H9 (cell line): ENCODE results near the gene FRK. TPM values are rescaled to one million over a fixed set of nuclear protein-coding genes. Genes with fewer than 3 reads are reported as not detected.

Experiments used
- DNase-seq: peaks from one replicate; pipeline ENCODE4 v3.0.0-alpha.2; 2017
- H2AFZ ChIP-seq: one replicate; pipeline ENCODE4 v1.6.1; 2013; ENCODE audit warnings: mild to moderate bottlenecking, low read length, control low read depth, moderate library complexity
- H2AK5ac ChIP-seq: 2 replicates; pipeline ENCODE4 v1.6.1; 2013; ENCODE audit warnings: low read length, control low read depth, mixed read lengths; ENCODE audit not compliant: insufficient read length
- H2BK120ac ChIP-seq: one replicate; pipeline ENCODE4 v1.6.1; 2013; ENCODE audit warnings: low read depth, mild to moderate bottlenecking, low read length, control low read depth, inconsistent platforms; ENCODE audit not compliant: poor library complexity, severe bottlenecking
- H2BK12ac ChIP-seq: 2 replicates; pipeline ENCODE4 v1.6.1; 2013; ENCODE audit warnings: low read length, control low read depth, mixed read lengths, low read depth; ENCODE audit not compliant: insufficient read length
- H2BK15ac ChIP-seq: 2 replicates; pipeline ENCODE4 v1.6.1; 2013; ENCODE audit warnings: low read depth, low read length, control low read depth
- H2BK20ac ChIP-seq: one replicate; pipeline ENCODE4 v1.6.1; 2013; ENCODE audit warnings: low read depth, mild to moderate bottlenecking, low read length, control low read depth, inconsistent platforms; ENCODE audit not compliant: poor library complexity, severe bottlenecking
- H2BK5ac ChIP-seq: 2 replicates; pipeline ENCODE4 v1.6.1; 2013; ENCODE audit warnings: low read length, control low read depth, mixed read lengths; ENCODE audit not compliant: insufficient read length
- H3K14ac ChIP-seq: 2 replicates; pipeline ENCODE4 v1.6.1; 2013; ENCODE audit warnings: low read length, control low read depth; ENCODE audit not compliant: insufficient read depth
- H3K18ac ChIP-seq: 2 replicates; pipeline ENCODE4 v1.6.1; 2013; ENCODE audit warnings: low read depth, mild to moderate bottlenecking, mixed read lengths, low read length, control low read depth; ENCODE audit not compliant: insufficient read length
- H3K23ac ChIP-seq: 2 replicates; pipeline ENCODE4 v1.6.1; 2013; ENCODE audit warnings: low read length, control low read depth, mixed read lengths, low read depth; ENCODE audit not compliant: insufficient read length
- H3K23me2 ChIP-seq: 2 replicates; pipeline ENCODE4 v1.6.1; 2013; ENCODE audit warnings: low read depth, mild to moderate bottlenecking, mixed read lengths, low read length, control low read depth; ENCODE audit not compliant: insufficient read length, poor library complexity, severe bottlenecking
- H3K27ac ChIP-seq: 2 replicates; pipeline ENCODE4 v1.5.1; 2013; ENCODE audit warnings: low read length, control low read depth, mixed read lengths, low read depth; ENCODE audit not compliant: insufficient read length
- H3K27me3 ChIP-seq: 2 replicates; pipeline ENCODE4 v1.6.1; 2013; ENCODE audit warnings: low read length, control low read depth, inconsistent platforms; ENCODE audit not compliant: insufficient read depth
- H3K4ac ChIP-seq: 2 replicates; pipeline ENCODE4 v1.6.1; 2013; ENCODE audit warnings: low read depth, mild to moderate bottlenecking, control low read depth, inconsistent platforms, low read length, moderate library complexity
- H3K4me1 ChIP-seq: 2 replicates; pipeline ENCODE4 v1.6.1; 2013; ENCODE audit warnings: low read length, control low read depth, inconsistent platforms; ENCODE audit not compliant: insufficient read depth
- H3K4me2 ChIP-seq: 2 replicates; pipeline ENCODE4 v1.6.1; 2013; ENCODE audit warnings: low read length, control low read depth, mixed read lengths; ENCODE audit not compliant: insufficient read length, insufficient read depth
- H3K56ac ChIP-seq: 2 replicates; pipeline ENCODE4 v1.6.1; 2013; ENCODE audit warnings: low read depth, mild to moderate bottlenecking, mixed read lengths, low read length, control low read depth; ENCODE audit not compliant: insufficient read length
- H3K79me1 ChIP-seq: 2 replicates; pipeline ENCODE4 v1.6.1; 2013; ENCODE audit warnings: low read depth, mild to moderate bottlenecking, moderate library complexity, low read length, control low read depth, inconsistent platforms; ENCODE audit not compliant: insufficient read depth, poor library complexity, severe bottlenecking
- H3K79me2 ChIP-seq: 2 replicates; pipeline ENCODE4 v1.6.1; 2013; ENCODE audit warnings: low read length, control low read depth, inconsistent platforms; ENCODE audit not compliant: insufficient read depth
- H3K9ac ChIP-seq: 2 replicates; pipeline ENCODE4 v1.6.1; 2013; ENCODE audit warnings: low read length, control low read depth, mixed read lengths; ENCODE audit not compliant: insufficient read length; ENCODE audit errors: extremely low read depth
- H3K9me3 ChIP-seq: one replicate; pipeline ENCODE4 v1.6.1; 2013; ENCODE audit warnings: low read depth, low read length, inconsistent platforms; ENCODE audit not compliant: control insufficient read depth
- H3T11ph ChIP-seq: one replicate; pipeline ENCODE4 v1.6.1; 2013; ENCODE audit warnings: mild to moderate bottlenecking, low read length, control low read depth, inconsistent platforms
- H4K20me1 ChIP-seq: one replicate; pipeline ENCODE4 v1.6.1; 2013; ENCODE audit not compliant: control insufficient read depth, insufficient read length, insufficient read depth
- H4K5ac ChIP-seq: 2 replicates; pipeline ENCODE4 v1.6.1; 2013; ENCODE audit warnings: low read depth, mild to moderate bottlenecking, mixed read lengths, low read length, control low read depth; ENCODE audit not compliant: insufficient read length
- H4K8ac ChIP-seq: replicated peaks from 2 replicates; pipeline ENCODE4 v1.6.1; 2013; ENCODE audit warnings: low read length, control low read depth, mixed read lengths, low read depth; ENCODE audit not compliant: insufficient read length
- H4K91ac ChIP-seq: 2 replicates; pipeline ENCODE4 v1.6.1; 2013; ENCODE audit warnings: low read depth, mild to moderate bottlenecking, moderate library complexity, mixed read lengths, low read length, control low read depth; ENCODE audit not compliant: insufficient read length
- H3K27ac Mint-ChIP-seq, 3 experiments: 2 replicates in 2 of 3; 3 replicates in 1 of 3; pipeline ENCODE4 v1.8.0; 2020 to 2021; ENCODE audit warnings: mixed read lengths in 3 of 3, mild to moderate bottlenecking in 1 of 3, moderate library complexity in 1 of 3
- H3K27me3 Mint-ChIP-seq: 2 replicates; pipeline ENCODE4 v1.8.0; 2021; ENCODE audit warnings: low read depth, mild to moderate bottlenecking, moderate library complexity, mixed read lengths
- H3K36me3 Mint-ChIP-seq, 3 experiments: 2 replicates in 2 of 3; 3 replicates in 1 of 3; pipeline ENCODE4 v1.8.0; 2020 to 2021; ENCODE audit warnings: low read depth in 3 of 3, mixed read lengths in 3 of 3; ENCODE audit not compliant: insufficient read depth in 1 of 3
- H3K4me1 Mint-ChIP-seq, 2 experiments: 2 replicates each; pipeline ENCODE4 v1.8.0; 2020; ENCODE audit warnings: mixed read lengths in 2 of 2
- H3K4me3 Mint-ChIP-seq, 2 experiments: 2 replicates in 1 of 2; 3 replicates in 1 of 2; pipeline ENCODE4 v1.8.0; 2020 to 2021; ENCODE audit warnings: mild to moderate bottlenecking in 2 of 2, mixed read lengths in 2 of 2, moderate library complexity in 1 of 2
- H3K9me3 Mint-ChIP-seq, 2 experiments: 2 replicates in 1 of 2; 3 replicates in 1 of 2; pipeline ENCODE4 v1.8.0; 2020; ENCODE audit warnings: mild to moderate bottlenecking in 2 of 2, mixed read lengths in 2 of 2, moderate library complexity in 1 of 2
- WGBS: extraction: QIAGEN DNeasy Blood & Tissue Kit; methylation state at CpG from one replicate; pipeline ENCODE4 v1.1.7; 2013; ENCODE audit warnings: missing lambda C conversion rate, low lambda C conversion rate, mixed read lengths; ENCODE audit not compliant: insufficient read length; ENCODE audit errors: extremely low coverage; 5-methylcytosine and 5-hydroxymethylcytosine counted together
- total RNA-seq: library from RNA; stranded (reverse); gene quantifications from 2 replicates; pipeline ENCODE4 v1.2.1, GENCODE V29; 2021
- TF ChIP-seq, protein P1 (sequence below): fragments of 200-600 bp; sonication (generic); conservative IDR thresholded peaks from 3 replicates; pipeline ENCODE4 v1.8.0; 2021; ENCODE audit warnings: antibody characterized with exemption, mild to moderate bottlenecking

Gene FRK
- total RNA-seq, 1 experiment from 2014 or later: 0.15 TPM

DNA sequence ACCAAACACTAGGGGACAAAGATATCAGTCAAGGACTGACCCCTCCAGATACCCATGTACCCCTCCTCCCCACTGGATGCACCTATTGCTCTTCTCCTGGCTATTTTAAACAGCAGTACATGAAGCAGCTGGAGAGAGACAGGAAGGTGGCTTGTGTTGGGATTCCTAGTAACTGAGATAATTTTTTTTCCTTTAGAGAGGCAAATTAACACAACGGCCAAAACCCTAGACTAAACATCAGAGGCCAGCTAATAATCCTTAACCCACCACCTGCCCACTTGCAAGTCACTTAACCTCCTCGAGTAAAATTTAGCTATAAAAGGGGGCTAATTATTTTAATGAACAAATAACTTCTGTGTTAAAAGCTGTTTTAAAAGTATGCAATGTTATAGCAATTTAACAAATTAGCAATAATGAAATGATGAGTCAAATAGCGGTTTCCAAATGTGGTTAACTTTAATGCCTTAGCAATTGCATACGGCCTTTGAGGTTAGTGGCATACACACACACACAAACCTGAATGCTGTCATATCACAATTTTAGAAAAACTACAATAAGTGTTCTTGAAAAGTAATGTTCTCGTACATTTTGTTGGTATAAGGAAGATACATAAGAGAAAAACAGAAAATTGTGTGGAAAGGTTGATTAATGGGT is 151.7 kb downstream of the FRK start:
- Histone ChIP-seq H3K4me1 (no peaks in the 10 kb centered on the region), H2BK120ac (no peak overlapping the region), H3K4ac (no peak overlapping the region), H4K91ac (no peak overlapping the region), H3K14ac (no peak overlapping the region), H2BK15ac (no peak overlapping the region), H2BK20ac (no peak overlapping the region), H3K9me3 (no peaks in the 10 kb centered on the region), H3K9ac (no peak overlapping the region), H3K4me2 (no peak overlapping the region), H2BK5ac (no peak overlapping the region), H2BK12ac (no peak overlapping the region), H3K79me2 (no peaks in the 10 kb centered on the region), H3K27me3 (no peaks in the 10 kb centered on the region), H4K20me1 (no peaks in the 10 kb centered on the region), H3T11ph (no peak overlapping the region), H2AK5ac (no peak overlapping the region), H2AFZ (no peak overlapping the region), H3K56ac (no peak overlapping the region), H4K5ac (no peak overlapping the region), H3K23me2 (no peaks in the 10 kb centered on the region), H3K18ac (no peak overlapping the region), H3K79me1 (no peaks in the 10 kb centered on the region), H3K23ac (no peak overlapping the region), H4K8ac (no peak overlapping the region), H3K27ac (no peak overlapping the region)
- no peaks in the 10 kb centered on the region for H3K36me3 Mint-ChIP-seq
- TF ChIP-seq, protein P1, sequence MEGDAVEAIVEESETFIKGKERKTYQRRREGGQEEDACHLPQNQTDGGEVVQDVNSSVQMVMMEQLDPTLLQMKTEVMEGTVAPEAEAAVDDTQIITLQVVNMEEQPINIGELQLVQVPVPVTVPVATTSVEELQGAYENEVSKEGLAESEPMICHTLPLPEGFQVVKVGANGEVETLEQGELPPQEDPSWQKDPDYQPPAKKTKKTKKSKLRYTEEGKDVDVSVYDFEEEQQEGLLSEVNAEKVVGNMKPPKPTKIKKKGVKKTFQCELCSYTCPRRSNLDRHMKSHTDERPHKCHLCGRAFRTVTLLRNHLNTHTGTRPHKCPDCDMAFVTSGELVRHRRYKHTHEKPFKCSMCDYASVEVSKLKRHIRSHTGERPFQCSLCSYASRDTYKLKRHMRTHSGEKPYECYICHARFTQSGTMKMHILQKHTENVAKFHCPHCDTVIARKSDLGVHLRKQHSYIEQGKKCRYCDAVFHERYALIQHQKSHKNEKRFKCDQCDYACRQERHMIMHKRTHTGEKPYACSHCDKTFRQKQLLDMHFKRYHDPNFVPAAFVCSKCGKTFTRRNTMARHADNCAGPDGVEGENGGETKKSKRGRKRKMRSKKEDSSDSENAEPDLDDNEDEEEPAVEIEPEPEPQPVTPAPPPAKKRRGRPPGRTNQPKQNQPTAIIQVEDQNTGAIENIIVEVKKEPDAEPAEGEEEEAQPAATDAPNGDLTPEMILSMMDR: no peak
- no peak for DNase-seq
- no peaks in the 10 kb centered on the region for H3K9me3 Mint-ChIP-seq
- peaks cover under 1 to 2% of the 10 kb centered on the region in 2 experiments; a peak in 2 of 4 replicates for H3K4me1 Mint-ChIP-seq
- no CpG with 5 or more reads among the region's 5 CpGs for WGBS
- H3K27me3 Mint-ChIP-seq: no peaks in the 10 kb centered on the region
- no peak overlapping the region for H3K4me3 Mint-ChIP-seq
- H3K27ac Mint-ChIP-seq: peak overlapping the region in 1 of 3 experiments; percentile 14; a peak in 1 of 7 replicates
